GM12878 (cell line): Measurements from ENCODE around the gene ITGA7.

ENCODE experiments used
- EZH2 ChIP-seq: IDR thresholded peaks from 2 replicates; pipeline ENCODE4 v1.6.1; 2012; ENCODE audit warnings: low read depth, mild to moderate bottlenecking, control low read depth, inconsistent platforms, low read length, borderline replicate concordance; ENCODE audit not compliant: control insufficient read depth
- POLR2AphosphoS5 ChIP-seq: IDR thresholded peaks from 2 replicates; pipeline ENCODE4 v1.6.1; 2011; ENCODE audit warnings: mild to moderate bottlenecking, low read length, inconsistent platforms
- RBBP5 ChIP-seq: fragments of 200-600 bp; sonication (generic); conservative IDR thresholded peaks from 2 replicates; pipeline ENCODE4 v1.6.1; 2016

GRCh38 chr12:55694651-55695050 is 13.1 kb downstream of the ITGA7 start:
- TF ChIP-seq EZH2, result no peak
- TF ChIP-seq POLR2AphosphoS5, result no peak
- no peak for TF ChIP-seq RBBP5
